Measurements from ENCODE around the gene MARCHF3.
"Not testable (repeated sequence)": the region's sequence is repeated elsewhere in the genome, so short reads cannot be mapped to it uniquely, and the experiment has no call there.

MARCHF3 gene

DNA sequence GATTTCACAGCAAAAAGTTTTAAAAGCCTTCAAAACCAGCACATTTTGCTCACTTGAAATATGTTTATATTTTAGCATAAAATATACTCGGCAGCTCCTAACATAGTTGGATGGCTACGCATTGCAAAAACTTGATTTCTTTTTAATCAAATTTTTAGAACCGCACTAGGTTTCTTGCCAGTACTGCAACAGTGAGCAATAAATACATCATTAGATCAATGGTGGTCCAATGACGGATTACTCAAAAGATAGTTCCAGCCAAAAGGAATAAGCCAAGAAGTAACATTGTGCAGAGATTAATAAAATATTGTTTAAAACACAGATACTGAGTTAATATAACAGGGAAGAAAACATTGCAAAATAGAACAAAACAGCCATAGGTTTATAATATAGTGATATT, 5.5 kb downstream of the MARCHF3 start:
- no peak overlapping the region for H3K4me3 ChIP-seq (ENCODE audit: low read length)
- no peaks in the 10 kb centered on the region for H3K36me3 ChIP-seq (ENCODE audit: control insufficient read depth, insufficient read depth, low read length, severe bottlenecking)
- H3K27me3 ChIP-seq (replicated peaks; ENCODE audit: control insufficient read depth, insufficient read depth, low read length) = no peaks in the 10 kb centered on the region
- no peak for DNase-seq (ENCODE audit: low read depth)
- H3K9me3 ChIP-seq (ENCODE audit: control insufficient read depth, low read length) = no peaks in the 10 kb centered on the region
- peaks cover 24% of the 10 kb centered on the region for H3K4me1 ChIP-seq (ENCODE audit: control insufficient read depth, insufficient read depth, low read length)
- no peak overlapping the region for H3K9ac ChIP-seq (ENCODE audit: low read length)

DNA sequence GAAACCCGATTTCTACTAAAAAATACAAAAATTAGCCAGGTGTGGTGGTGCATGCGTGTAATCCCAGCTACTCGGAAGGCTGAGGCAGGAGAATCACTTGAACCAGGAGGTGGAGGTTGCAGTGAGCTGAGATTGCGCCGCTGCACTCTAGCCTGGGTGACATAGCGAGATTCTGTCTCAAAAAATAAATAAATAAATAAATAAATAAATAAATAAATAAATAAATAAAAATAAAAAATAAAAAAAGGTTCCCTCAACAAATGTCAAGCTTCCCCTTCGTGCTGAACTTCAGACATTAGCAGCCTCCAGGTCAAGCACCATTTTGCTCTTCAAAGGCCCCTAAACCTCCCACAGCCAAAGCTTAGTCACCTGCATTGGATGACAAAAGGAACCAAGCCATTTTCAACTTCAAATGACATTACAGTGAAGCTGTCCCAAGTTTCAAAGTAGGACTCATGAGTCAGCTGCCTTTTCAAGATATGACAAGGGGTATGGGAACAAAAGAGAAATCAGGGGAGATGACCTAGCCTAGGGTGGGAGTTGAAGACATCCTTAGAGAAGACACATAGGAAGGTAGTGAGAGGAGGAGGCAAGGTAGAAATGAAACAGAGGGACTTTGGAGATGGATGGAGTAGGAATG, 6.7 kb downstream of the MARCHF3 start:
- H3K27me3 ChIP-seq (replicated peaks; ENCODE audit: control insufficient read depth, insufficient read depth, low read length); H3K9ac ChIP-seq (ENCODE audit: low read length); H3K36me3 ChIP-seq (ENCODE audit: control insufficient read depth, insufficient read depth, low read length, severe bottlenecking); DNase-seq (ENCODE audit: low read depth); H3K4me3 ChIP-seq (ENCODE audit: low read length); H3K9me3 ChIP-seq (ENCODE audit: control insufficient read depth, low read length): not testable (repeated sequence)
- H3K4me1 ChIP-seq (ENCODE audit: control insufficient read depth, insufficient read depth, low read length) = peaks cover 16% of the 10 kb centered on the region

DNA sequence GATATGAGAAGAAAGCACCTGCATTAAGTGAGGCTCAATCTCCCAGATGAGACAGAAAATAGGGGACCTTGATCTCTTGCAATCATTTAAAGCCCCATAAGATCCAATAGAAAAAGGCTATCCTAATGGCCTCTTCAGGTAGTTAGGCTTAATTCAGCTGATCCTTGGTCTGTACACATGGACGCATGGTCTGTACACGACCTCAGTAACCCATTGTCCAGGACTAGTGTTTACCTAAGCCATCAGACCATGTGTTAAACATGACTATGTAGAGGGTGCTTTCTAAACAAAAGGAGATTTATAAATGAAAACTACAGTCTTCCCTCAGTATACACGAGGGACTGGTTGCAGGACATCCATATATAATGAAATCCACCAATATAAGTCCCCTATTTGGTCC, 7.5 kb downstream of the MARCHF3 start:
- H3K9me3 ChIP-seq (ENCODE audit: control insufficient read depth, low read length) = no peaks in the 10 kb centered on the region
- peaks cover 12% of the 10 kb centered on the region for H3K4me1 ChIP-seq (ENCODE audit: control insufficient read depth, insufficient read depth, low read length)
- no peak for DNase-seq (ENCODE audit: low read depth)
- H3K4me3 ChIP-seq (ENCODE audit: low read length) = no peak overlapping the region
- no peaks in the 10 kb centered on the region for H3K36me3 ChIP-seq (ENCODE audit: control insufficient read depth, insufficient read depth, low read length, severe bottlenecking)
- no peaks in the 10 kb centered on the region for H3K27me3 ChIP-seq (replicated peaks; ENCODE audit: control insufficient read depth, insufficient read depth, low read length)
- H3K9ac ChIP-seq (ENCODE audit: low read length) = no peak overlapping the region

DNA sequence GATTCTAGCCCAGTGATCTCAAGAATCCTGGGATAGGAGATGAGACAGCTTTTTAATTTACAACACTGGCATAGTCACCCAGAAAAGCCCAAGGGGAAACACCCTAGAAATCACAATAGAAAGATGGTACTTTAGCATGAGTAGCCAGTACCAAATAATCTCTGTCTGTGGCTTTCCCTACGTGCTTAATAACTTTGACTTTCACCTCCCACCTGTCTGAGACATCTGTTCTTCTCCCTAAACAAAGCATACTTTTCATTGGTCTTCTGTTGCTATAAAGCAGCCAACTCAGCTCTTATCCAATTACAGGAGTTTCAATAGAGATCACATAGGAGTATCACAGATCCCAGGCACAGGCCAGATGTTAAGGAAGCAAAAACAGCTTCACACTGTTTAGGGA, 10.4 kb downstream of the MARCHF3 start:
- Histone ChIP-seq H3K9me3 (ENCODE audit: control insufficient read depth, low read length) (no peaks in the 10 kb centered on the region), H3K27me3 (replicated peaks; ENCODE audit: control insufficient read depth, insufficient read depth, low read length) (no peaks in the 10 kb centered on the region), H3K4me3 (ENCODE audit: low read length) (no peak overlapping the region), H3K36me3 (ENCODE audit: control insufficient read depth, insufficient read depth, low read length, severe bottlenecking) (no peaks in the 10 kb centered on the region), H3K4me1 (ENCODE audit: control insufficient read depth, insufficient read depth, low read length) (peaks cover 5% of the 10 kb centered on the region), H3K9ac (ENCODE audit: low read length) (no peak overlapping the region)
- no peak for DNase-seq (ENCODE audit: low read depth)

DNA sequence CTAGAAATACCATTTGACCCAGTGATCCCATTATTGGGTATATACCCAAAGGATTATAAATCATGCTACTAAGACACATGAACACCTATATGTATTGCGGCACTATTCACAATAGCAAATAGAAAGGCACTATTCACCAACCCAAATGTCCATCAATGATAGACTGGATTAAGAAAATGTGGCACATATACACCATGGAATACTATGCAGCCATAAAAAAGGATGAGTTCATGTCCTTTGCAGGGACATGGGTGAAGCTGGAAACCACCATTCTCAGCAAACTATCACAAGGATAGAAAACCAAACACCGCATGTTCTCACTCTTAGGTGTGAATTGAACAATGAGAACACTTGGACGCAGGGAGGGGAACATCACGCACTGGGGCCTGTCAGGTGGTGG, 13.6 kb downstream of the MARCHF3 start:
- H3K9me3 ChIP-seq (ENCODE audit: control insufficient read depth, low read length); H3K36me3 ChIP-seq (ENCODE audit: control insufficient read depth, insufficient read depth, low read length, severe bottlenecking); H3K9ac ChIP-seq (ENCODE audit: low read length); DNase-seq (ENCODE audit: low read depth); H3K27me3 ChIP-seq (replicated peaks; ENCODE audit: control insufficient read depth, insufficient read depth, low read length); H3K4me3 ChIP-seq (ENCODE audit: low read length); H3K4me1 ChIP-seq (ENCODE audit: control insufficient read depth, insufficient read depth, low read length): not testable (repeated sequence)

DNA sequence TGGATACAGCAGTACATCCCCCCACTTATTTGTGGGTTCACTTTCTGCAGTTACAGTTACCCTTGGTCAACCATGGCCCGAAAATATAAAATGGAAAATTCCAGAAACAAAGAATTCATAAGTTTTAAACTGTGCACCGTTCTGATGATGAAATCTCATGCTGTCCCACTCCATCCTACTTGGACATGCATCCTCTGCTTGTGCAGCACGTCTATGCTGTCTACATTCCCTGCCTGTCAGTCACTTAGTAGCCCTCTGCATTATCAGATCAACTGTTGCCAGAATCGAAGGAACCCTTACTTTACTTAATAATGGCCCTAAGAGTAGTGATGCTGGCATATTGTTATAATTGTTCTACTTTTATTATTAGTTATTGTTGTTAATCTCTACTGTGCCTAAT, 14.6 kb downstream of the MARCHF3 start:
- no peak for DNase-seq (ENCODE audit: low read depth)
- Histone ChIP-seq H3K9ac (ENCODE audit: low read length) (no peak overlapping the region), H3K27me3 (replicated peaks; ENCODE audit: control insufficient read depth, insufficient read depth, low read length) (no peaks in the 10 kb centered on the region)

DNA sequence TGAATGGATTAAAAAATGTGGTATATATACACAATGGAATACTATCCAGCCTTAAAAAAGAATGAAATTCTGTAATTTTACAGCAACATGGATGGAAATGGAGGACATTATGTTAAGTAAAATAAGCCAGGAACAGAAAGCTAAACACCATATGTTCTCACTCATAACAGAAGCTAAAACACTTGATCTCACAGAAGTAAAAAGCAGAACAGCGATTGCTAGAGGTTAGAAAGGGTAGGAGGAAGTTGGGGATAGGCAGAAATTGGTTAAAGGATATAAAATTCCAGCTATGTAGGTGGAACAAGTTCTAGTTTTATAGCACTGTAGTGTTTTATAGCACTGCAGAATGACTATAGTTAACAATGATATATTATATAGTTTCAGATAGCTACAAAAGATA, 15.8 kb downstream of the MARCHF3 start:
- Histone ChIP-seq H3K27me3 (replicated peaks; ENCODE audit: control insufficient read depth, insufficient read depth, low read length) (no peaks in the 10 kb centered on the region), H3K9ac (ENCODE audit: low read length) (no peak overlapping the region), H3K4me3 (ENCODE audit: low read length) (no peak overlapping the region), H3K36me3 (ENCODE audit: control insufficient read depth, insufficient read depth, low read length, severe bottlenecking) (no peaks in the 10 kb centered on the region), H3K9me3 (ENCODE audit: control insufficient read depth, low read length) (no peaks in the 10 kb centered on the region), H3K4me1 (ENCODE audit: control insufficient read depth, insufficient read depth, low read length) (peaks cover 17% of the 10 kb centered on the region)
- no peak for DNase-seq (ENCODE audit: low read depth)

More for the DNA sequence above, 14.6 kb downstream of the MARCHF3 start:
- Histone ChIP-seq H3K36me3 (ENCODE audit: control insufficient read depth, insufficient read depth, low read length, severe bottlenecking) (no peaks in the 10 kb centered on the region), H3K4me3 (ENCODE audit: low read length) (no peak overlapping the region), H3K9me3 (ENCODE audit: control insufficient read depth, low read length) (no peaks in the 10 kb centered on the region), H3K4me1 (ENCODE audit: control insufficient read depth, insufficient read depth, low read length) (peaks cover 8% of the 10 kb centered on the region)

DNA sequence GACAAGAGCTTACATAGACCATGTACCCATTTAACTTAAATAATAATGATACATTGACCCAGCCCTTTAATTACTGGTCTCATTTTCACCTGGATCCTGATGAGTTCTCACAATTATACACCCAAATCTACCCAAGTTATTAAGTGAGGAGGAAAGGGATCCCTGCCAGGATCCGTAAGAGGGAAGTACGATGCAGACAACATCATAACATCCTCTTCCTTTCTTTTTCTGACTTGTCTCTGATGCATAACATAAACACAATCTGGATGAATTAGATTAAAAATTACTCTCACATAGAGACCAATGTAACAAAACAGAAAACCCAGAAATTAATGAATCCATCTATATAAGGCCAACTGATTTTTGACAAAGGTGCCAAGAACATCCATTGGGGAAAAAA, 17.0 kb downstream of the MARCHF3 start:
- no peak for DNase-seq (ENCODE audit: low read depth)
- Histone ChIP-seq H3K9ac (ENCODE audit: low read length) (no peak overlapping the region), H3K4me1 (ENCODE audit: control insufficient read depth, insufficient read depth, low read length) (peaks cover 17% of the 10 kb centered on the region), H3K9me3 (ENCODE audit: control insufficient read depth, low read length) (no peaks in the 10 kb centered on the region), H3K27me3 (replicated peaks; ENCODE audit: control insufficient read depth, insufficient read depth, low read length) (no peaks in the 10 kb centered on the region), H3K4me3 (ENCODE audit: low read length) (no peak overlapping the region), H3K36me3 (ENCODE audit: control insufficient read depth, insufficient read depth, low read length, severe bottlenecking) (no peaks in the 10 kb centered on the region)

DNA sequence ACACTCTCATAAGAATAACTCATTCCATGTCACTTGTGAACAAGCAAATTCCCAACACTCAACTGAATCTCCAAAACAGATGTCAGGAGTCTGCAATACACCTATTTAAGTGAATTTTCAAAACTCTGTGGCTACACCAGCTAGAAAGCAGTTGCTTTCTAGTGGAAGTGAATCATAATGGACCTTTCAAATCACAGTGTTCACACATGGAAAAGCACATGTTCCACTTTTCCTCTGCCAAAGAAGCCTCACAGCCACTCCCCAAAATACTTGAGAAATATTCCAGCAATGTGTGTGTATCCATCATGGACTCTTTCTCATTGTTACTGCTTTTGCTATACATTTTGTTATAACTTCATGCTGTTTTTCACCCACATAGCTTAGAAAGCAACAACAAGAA, 17.4 kb downstream of the MARCHF3 start:
- Histone ChIP-seq H3K36me3 (ENCODE audit: control insufficient read depth, insufficient read depth, low read length, severe bottlenecking) (no peaks in the 10 kb centered on the region), H3K9me3 (ENCODE audit: control insufficient read depth, low read length) (no peaks in the 10 kb centered on the region), H3K27me3 (replicated peaks; ENCODE audit: control insufficient read depth, insufficient read depth, low read length) (no peaks in the 10 kb centered on the region), H3K9ac (ENCODE audit: low read length) (no peak overlapping the region), H3K4me3 (ENCODE audit: low read length) (no peak overlapping the region), H3K4me1 (ENCODE audit: control insufficient read depth, insufficient read depth, low read length) (peaks cover 17% of the 10 kb centered on the region)
- peak; percentile 34 for DNase-seq (ENCODE audit: low read depth)

DNA sequence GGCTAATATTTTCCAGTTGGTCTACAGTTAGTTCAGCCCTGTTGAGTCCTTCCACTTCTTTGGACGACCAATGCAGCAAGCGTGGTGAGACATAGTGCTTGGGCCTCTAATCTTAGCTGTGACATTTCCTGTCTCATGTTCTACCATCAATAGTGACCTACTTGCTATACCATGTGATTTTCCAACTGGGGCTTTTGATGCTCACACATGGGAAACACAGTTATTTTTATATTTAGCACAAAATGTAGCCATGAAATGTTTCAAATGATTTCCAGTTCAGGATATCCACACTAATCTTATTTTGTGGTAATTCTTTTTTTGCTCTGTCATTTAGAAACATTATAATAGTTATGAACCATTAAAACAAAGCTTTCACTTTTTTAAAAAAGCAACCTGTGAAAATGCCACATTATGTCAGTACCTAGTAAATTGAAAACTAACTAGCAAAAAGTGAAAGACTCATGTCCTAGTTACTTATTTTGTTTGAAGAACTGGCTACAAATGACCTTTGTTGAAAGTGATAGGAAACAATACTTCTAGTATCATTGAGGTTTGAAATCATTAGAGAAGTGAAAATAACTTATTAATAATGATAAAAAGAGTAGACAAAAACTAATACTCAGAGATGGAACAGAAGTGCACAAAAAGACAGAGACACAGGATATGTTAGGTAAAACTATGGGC, 18.3 kb downstream of the MARCHF3 start:
- Histone ChIP-seq H3K9me3 (ENCODE audit: control insufficient read depth, low read length) (no peaks in the 10 kb centered on the region), H3K9ac (ENCODE audit: low read length) (no peak overlapping the region), H3K36me3 (ENCODE audit: control insufficient read depth, insufficient read depth, low read length, severe bottlenecking) (no peaks in the 10 kb centered on the region), H3K27me3 (replicated peaks; ENCODE audit: control insufficient read depth, insufficient read depth, low read length) (no peaks in the 10 kb centered on the region), H3K4me3 (ENCODE audit: low read length) (no peak overlapping the region), H3K4me1 (ENCODE audit: control insufficient read depth, insufficient read depth, low read length) (peaks cover 17% of the 10 kb centered on the region)
- DNase-seq (ENCODE audit: low read depth) = no peak

DNA sequence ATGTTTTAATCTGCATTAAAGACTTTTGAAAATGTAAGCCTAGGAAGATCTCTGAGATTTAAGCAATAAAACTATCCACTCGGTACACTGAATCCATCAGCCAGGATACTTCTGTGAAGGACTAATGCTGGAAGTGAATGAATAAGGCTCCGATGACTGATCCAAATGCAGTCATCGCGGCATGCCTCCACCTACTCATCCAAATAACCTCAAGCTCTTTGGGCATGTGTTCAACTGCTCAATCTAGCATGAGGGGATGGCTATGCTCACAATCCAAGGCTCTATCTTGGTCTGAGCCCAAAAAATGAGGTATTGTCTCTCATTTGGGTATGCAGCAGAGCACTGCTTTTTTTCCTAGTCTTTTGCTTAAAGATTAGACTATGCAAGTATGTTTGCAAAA, 19.2 kb downstream of the MARCHF3 start:
- peaks cover 17% of the 10 kb centered on the region for H3K4me1 ChIP-seq (ENCODE audit: control insufficient read depth, insufficient read depth, low read length)
- H3K9me3 ChIP-seq (ENCODE audit: control insufficient read depth, low read length) = no peaks in the 10 kb centered on the region
- H3K27me3 ChIP-seq (replicated peaks; ENCODE audit: control insufficient read depth, insufficient read depth, low read length) = no peaks in the 10 kb centered on the region
- no peak overlapping the region for H3K4me3 ChIP-seq (ENCODE audit: low read length)
- DNase-seq (ENCODE audit: low read depth) = peak; percentile 61
- H3K9ac ChIP-seq (ENCODE audit: low read length) = no peak overlapping the region
- H3K36me3 ChIP-seq (ENCODE audit: control insufficient read depth, insufficient read depth, low read length, severe bottlenecking) = no peaks in the 10 kb centered on the region

DNA sequence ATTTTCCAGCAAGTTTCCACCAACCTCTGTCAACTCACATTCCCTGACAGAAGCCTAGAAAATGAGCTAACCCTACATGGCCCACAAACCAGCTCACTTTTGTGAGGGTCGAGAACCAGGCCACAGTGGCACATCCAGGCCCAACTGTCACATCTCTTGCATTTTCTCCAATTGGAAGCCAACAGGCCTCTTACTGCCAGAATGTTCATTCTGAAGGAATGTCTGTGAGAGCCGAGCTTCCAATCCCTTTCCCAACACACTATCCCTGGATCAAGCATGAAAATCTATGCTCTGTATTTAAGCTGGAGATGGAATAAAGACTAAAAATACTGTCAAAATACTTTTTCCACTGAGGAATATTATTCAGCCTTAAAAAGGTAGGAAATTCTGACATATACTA, 20.0 kb downstream of the MARCHF3 start:
- Histone ChIP-seq H3K4me3 (ENCODE audit: low read length) (peak overlapping the region; percentile 18), H3K4me1 (ENCODE audit: control insufficient read depth, insufficient read depth, low read length) (peaks cover 17% of the 10 kb centered on the region), H3K36me3 (ENCODE audit: control insufficient read depth, insufficient read depth, low read length, severe bottlenecking) (no peaks in the 10 kb centered on the region), H3K27me3 (replicated peaks; ENCODE audit: control insufficient read depth, insufficient read depth, low read length) (no peaks in the 10 kb centered on the region), H3K9ac (ENCODE audit: low read length) (no peak overlapping the region), H3K9me3 (ENCODE audit: control insufficient read depth, low read length) (no peaks in the 10 kb centered on the region)
- DNase-seq (ENCODE audit: low read depth) = no peak
